GM23338 (cell line): Measurements from ENCODE around the gene SPSB4. TPM values are rescaled to one million over a fixed set of nuclear protein-coding genes. Genes with fewer than 3 reads are reported as not detected.

Experiments used
- ATAC-seq: fragments of 200-7000 bp; cut with Tn5 transposase; 3 replicates; pipeline ENCODE4 v1.9.1; 2020
- DNase-seq: peaks from one replicate; pipeline ENCODE4 v3.0.0-alpha.2; 2015; ENCODE audit warnings: low spot score
- H2AFZ ChIP-seq: fragments of 200-600 bp; sonication (generic); 2 replicates; pipeline ENCODE4 v1.8.0; 2016; ENCODE audit warnings: antibody characterized with exemption, mild to moderate bottlenecking, moderate library complexity
- H3F3A ChIP-seq: fragments of 200-600 bp; sonication (generic); replicated peaks from 2 replicates; pipeline ENCODE4 v1.8.0; 2017; ENCODE audit warnings: antibody characterized with exemption, mixed run types, low read depth
- H3K27ac ChIP-seq: fragments of 200-600 bp; sonication (generic); 2 replicates; pipeline ENCODE4 v1.6.1; 2016; ENCODE audit warnings: low read depth
- H3K27me3 ChIP-seq: fragments of 200-600 bp; sonication (generic); 2 replicates; pipeline ENCODE4 v1.8.0; 2016; ENCODE audit warnings: mild to moderate bottlenecking, mixed run types, moderate library complexity; ENCODE audit not compliant: insufficient read depth
- H3K36me3 ChIP-seq: fragments of 200-600 bp; sonication (generic); 2 replicates; pipeline ENCODE4 v1.8.0; 2016; ENCODE audit warnings: mild to moderate bottlenecking; ENCODE audit not compliant: insufficient read depth
- H3K4me1 ChIP-seq: fragments of 200-600 bp; sonication (generic); 2 replicates; pipeline ENCODE4 v1.8.0; 2016; ENCODE audit warnings: mild to moderate bottlenecking, moderate library complexity; ENCODE audit not compliant: insufficient read depth
- H3K4me2 ChIP-seq: fragments of 200-600 bp; sonication (generic); 2 replicates; pipeline ENCODE4 v1.7.1; 2017; ENCODE audit warnings: mixed run types
- H3K4me3 ChIP-seq: fragments of 200-600 bp; sonication (generic); 2 replicates; pipeline ENCODE4 v1.6.1; 2016; ENCODE audit warnings: mixed run types
- H3K79me2 ChIP-seq: fragments of 200-600 bp; sonication (generic); replicated peaks from 2 replicates; pipeline ENCODE4 v1.8.0; 2017; ENCODE audit warnings: mild to moderate bottlenecking; ENCODE audit not compliant: insufficient read depth
- H3K9me2 ChIP-seq: fragments of 200-600 bp; sonication (generic); 2 replicates; pipeline ENCODE4 v1.8.0; 2017; ENCODE audit not compliant: insufficient read depth
- H4K20me1 ChIP-seq: fragments of 200-600 bp; sonication (generic); replicated peaks from 2 replicates; pipeline ENCODE4 v1.8.0; 2017; ENCODE audit warnings: mild to moderate bottlenecking; ENCODE audit not compliant: insufficient read depth
- H3K27ac Mint-ChIP-seq: 2 replicates; pipeline ENCODE4 v1.8.0; 2020; ENCODE audit warnings: inconsistent platforms, mild to moderate bottlenecking, moderate library complexity, mixed read lengths
- H3K27me3 Mint-ChIP-seq: 3 replicates; pipeline ENCODE4 v1.8.0; 2022; ENCODE audit warnings: low read depth, mild to moderate bottlenecking, moderate library complexity, mixed read lengths, inconsistent platforms; ENCODE audit not compliant: insufficient read depth, poor library complexity
- H3K36me3 Mint-ChIP-seq: 3 replicates; pipeline ENCODE4 v1.8.0; 2021; ENCODE audit warnings: low read depth, mild to moderate bottlenecking, inconsistent platforms, moderate library complexity, mixed read lengths
- H3K4me1 Mint-ChIP-seq: 3 replicates; pipeline ENCODE4 v1.8.0; 2020; ENCODE audit warnings: mild to moderate bottlenecking, inconsistent platforms, mixed read lengths
- H3K4me3 Mint-ChIP-seq: 3 replicates; pipeline ENCODE4 v1.8.0; 2021; ENCODE audit warnings: moderate library complexity, mild to moderate bottlenecking, inconsistent platforms, mixed read lengths
- H3K9me3 Mint-ChIP-seq: 3 replicates; pipeline ENCODE4 v1.8.0; 2020; ENCODE audit warnings: moderate library complexity, mild to moderate bottlenecking, inconsistent platforms, mixed read lengths
- CREB1 ChIP-seq: fragments of 250-450 bp; sonication (Bioruptor Pico); IDR thresholded peaks from 2 replicates; pipeline ENCODE4 v1.5.0; 2020; ENCODE audit warnings: low read depth, mild to moderate bottlenecking, moderate library complexity
- NANOG ChIP-seq: IDR thresholded peaks from 2 replicates; pipeline ENCODE4 v1.6.1; 2016; ENCODE audit warnings: antibody characterized with exemption, borderline replicate concordance
- REST ChIP-seq: IDR thresholded peaks from one replicate; pipeline ENCODE4 v1.6.1; 2018; ENCODE audit warnings: antibody characterized with exemption; ENCODE audit not compliant: unreplicated experiment
- STAT1 ChIP-seq: IDR thresholded peaks from one replicate; pipeline ENCODE4 v1.6.1; 2016; ENCODE audit warnings: antibody characterized with exemption; ENCODE audit not compliant: unreplicated experiment
- ZNF114 ChIP-seq: fragments of 250-450 bp; sonication (Bioruptor Pico); IDR thresholded peaks from 2 replicates; pipeline ENCODE4 v1.5.0; 2020; ENCODE audit warnings: mild to moderate bottlenecking, moderate library complexity
- ZNF462 ChIP-seq: fragments of 250-450 bp; sonication (Bioruptor Pico); IDR thresholded peaks from 2 replicates; pipeline ENCODE4 v1.5.0; 2020; ENCODE audit warnings: mild to moderate bottlenecking, moderate library complexity
- polyA plus RNA-seq: library from polyadenylated mRNA; unstranded; fragments of >200 nt; fragmentation: Nextera tagmentation; extraction: Ambion mirVana; gene quantifications from 2 replicates; pipeline ENCODE4 v1.2.1, GENCODE V29; 2016
- total RNA-seq: library from RNA; depleted of rRNA; stranded (reverse); fragments of >200 nt; shearing (Covaris generic); gene quantifications from 2 replicates; pipeline ENCODE4 v1.2.3, GENCODE V29; 2014

Gene SPSB4
- total and polyA plus RNA-seq, 2 experiments from 2014 or later: 6.7 to 25.9 TPM

GRCh38 chr3:141103067-141103466 is 51.9 kb downstream of the SPSB4 start (continued):
- TF ChIP-seq ZNF462 (CRISPR knock-in tag) (no peak), REST (no peak)

GRCh38 chr3:141103503-141103902 is 52.4 kb downstream of the SPSB4 start:
- no peak for DNase-seq
- TF ChIP-seq STAT1 (no peak), ZNF462 (CRISPR knock-in tag) (no peak), CREB1 (CRISPR knock-in tag) (no peak), ZNF114 (CRISPR knock-in tag) (no peak), NANOG (no peak)

More at GRCh38 chr3:141103503-141103902, 52.4 kb downstream of the SPSB4 start:
- Histone ChIP-seq H3K27ac (no peak overlapping the region), H3K79me2 (0 out of 2 replicates have a peak, but pooled peaks cover 5% of the 10 kb centered on the region), H2AFZ (no peak overlapping the region), H3F3A (no peaks in the 10 kb centered on the region), H3K4me3 (no peak overlapping the region), H3K4me2 (no peak overlapping the region), H3K9me2 (no peaks in the 10 kb centered on the region), H4K20me1 (no peaks in the 10 kb centered on the region), H3K27me3 (no peaks in the 10 kb centered on the region), H3K36me3 (no peaks in the 10 kb centered on the region), H3K4me1 (no peaks in the 10 kb centered on the region)
- Mint-ChIP-seq H3K27me3 (peaks cover 4% of the 10 kb centered on the region), H3K36me3 (peaks cover 15% of the 10 kb centered on the region), H3K27ac (no peak overlapping the region; the same call in 1 of the 2 replicates), H3K4me1 (peaks cover 27% of the 10 kb centered on the region), H3K4me3 (no peak overlapping the region), H3K9me3 (peaks cover 17% of the 10 kb centered on the region)
- no peak for ATAC-seq
